SK-N-SH treated with all-trans-retinoic acid at 6 μM for 48 hours (cell line): ENCODE results near the gene ASB18.

ENCODE experiments used
- ATAC-seq: fragments of 200-7000 bp; cut with Tn5 transposase; 3 replicates; pipeline ENCODE4 v1.9.1; 2020; ENCODE audit warnings: mild to moderate bottlenecking, moderate library complexity
- ARNTL ChIP-seq: fragments of 450-650 bp; formaldehyde crosslinking; IDR thresholded peaks from 2 replicates; pipeline ENCODE4 v1.5.0; 2020; ENCODE audit warnings: low read depth, mild to moderate bottlenecking, moderate library complexity, borderline replicate concordance
- CREB5 ChIP-seq: fragments of 250-450 bp; sonication (Bioruptor Pico); IDR thresholded peaks from 2 replicates; pipeline ENCODE4 v1.5.1; 2020; ENCODE audit warnings: low read depth, mild to moderate bottlenecking, moderate library complexity
- CSRNP3 ChIP-seq: fragments of 250-450 bp; sonication (Bioruptor Pico); IDR thresholded peaks from 2 replicates; pipeline ENCODE4 v1.5.1; 2021; ENCODE audit warnings: mild to moderate bottlenecking, moderate library complexity
- ESRRG ChIP-seq: fragments of 250-450 bp; sonication (Bioruptor Pico); IDR thresholded peaks from 2 replicates; pipeline ENCODE4 v1.6.1; 2021; ENCODE audit warnings: mild to moderate bottlenecking
- GLIS3 ChIP-seq: fragments of 250-450 bp; sonication (Bioruptor Pico); IDR thresholded peaks from 2 replicates; pipeline ENCODE4 v1.5.0; 2020; ENCODE audit warnings: mild to moderate bottlenecking, moderate library complexity
- ISL1 ChIP-seq: fragments of 250-450 bp; sonication (Bioruptor Pico); IDR thresholded peaks from 2 replicates; pipeline ENCODE4 v2.1.2; 2022; ENCODE audit warnings: mild to moderate bottlenecking, moderate library complexity
- OSR1 ChIP-seq: fragments of 250-450 bp; sonication (Bioruptor Pico); IDR thresholded peaks from 2 replicates; pipeline ENCODE4 v1.8.0; 2022; ENCODE audit warnings: moderate library complexity, mild to moderate bottlenecking, inconsistent platforms
- PATZ1 ChIP-seq: fragments of 250-450 bp; sonication (Bioruptor Pico); IDR thresholded peaks from 2 replicates; pipeline ENCODE4 v1.8.0; 2020; ENCODE audit warnings: mild to moderate bottlenecking, moderate library complexity, borderline replicate concordance
- POU6F1 ChIP-seq: fragments of 250-450 bp; sonication (Bioruptor Pico); IDR thresholded peaks from 2 replicates; pipeline ENCODE4 v1.8.0; 2021; ENCODE audit warnings: low read depth, mild to moderate bottlenecking, moderate library complexity, borderline replicate concordance
- PPARA ChIP-seq: fragments of 250-450 bp; sonication (Bioruptor Pico); IDR thresholded peaks from 2 replicates; pipeline ENCODE4 v1.5.0; 2020; ENCODE audit warnings: mild to moderate bottlenecking, borderline replicate concordance
- RARB ChIP-seq: fragments of 250-450 bp; sonication (Bioruptor Pico); IDR thresholded peaks from 2 replicates; pipeline ENCODE4 v1.8.0; 2021; ENCODE audit warnings: mild to moderate bottlenecking, moderate library complexity
- SNAI2 ChIP-seq: fragments of 250-450 bp; sonication (Bioruptor Pico); IDR thresholded peaks from 2 replicates; pipeline ENCODE4 v1.5.0; 2020; ENCODE audit warnings: mild to moderate bottlenecking, moderate library complexity
- TCF4 ChIP-seq: fragments of 250-450 bp; sonication (Bioruptor Pico); IDR thresholded peaks from 2 replicates; pipeline ENCODE4 v1.8.0; 2021; ENCODE audit warnings: mild to moderate bottlenecking, moderate library complexity, borderline replicate concordance
- TOX ChIP-seq: fragments of 250-450 bp; sonication (Bioruptor Pico); IDR thresholded peaks from 2 replicates; pipeline ENCODE4 v1.8.0; 2021; ENCODE audit warnings: mild to moderate bottlenecking, moderate library complexity, borderline replicate concordance
- TSHZ2 ChIP-seq: fragments of 250-450 bp; sonication (Bioruptor Pico); IDR thresholded peaks from 2 replicates; pipeline ENCODE4 v1.5.0; 2020; ENCODE audit warnings: mild to moderate bottlenecking, moderate library complexity
- ZC3H10 ChIP-seq: fragments of 250-450 bp; sonication (Bioruptor Pico); IDR thresholded peaks from 2 replicates; pipeline ENCODE4 v1.5.1; 2021; ENCODE audit warnings: mild to moderate bottlenecking, moderate library complexity
- ZFP3 ChIP-seq: fragments of 250-450 bp; sonication (Bioruptor Pico); IDR thresholded peaks from 2 replicates; pipeline ENCODE4 v1.5.0; 2020; ENCODE audit warnings: mild to moderate bottlenecking, moderate library complexity
- ZFP30 ChIP-seq: fragments of 450-650 bp; formaldehyde crosslinking; IDR thresholded peaks from 2 replicates; pipeline ENCODE4 v1.5.0; 2022; ENCODE audit warnings: mild to moderate bottlenecking, moderate library complexity
- ZNF565 ChIP-seq: fragments of 450-650 bp; formaldehyde crosslinking; conservative IDR thresholded peaks from 2 replicates; pipeline ENCODE4 v1.5.0; 2020; ENCODE audit warnings: low read depth, mild to moderate bottlenecking, moderate library complexity
- ZNF70 ChIP-seq: fragments of 450-650 bp; formaldehyde crosslinking; IDR thresholded peaks from 2 replicates; pipeline ENCODE4 v1.5.0; 2020; ENCODE audit warnings: mild to moderate bottlenecking, moderate library complexity
- ZNF8 ChIP-seq: fragments of 450-650 bp; formaldehyde crosslinking; IDR thresholded peaks from 2 replicates; pipeline ENCODE4 v1.5.0; 2020; ENCODE audit warnings: mild to moderate bottlenecking, moderate library complexity

Gene ASB18

GRCh38 chr2:236264256-236264655 lies at the start of gene ASB18:
Gene ASB18 (minus strand): TSS chr2:236264406. CDS start chr2:236264345, 61 bp downstream.
- ATAC-seq, result no peak

GRCh38 chr2:236311286-236311685 lies 47.1 kb upstream of the ASB18 start:
- TF ChIP-seq OSR1 (CRISPR knock-in tag), result no peak
- no peak for TF ChIP-seq CREB5 (CRISPR knock-in tag)
- TF ChIP-seq RARB (CRISPR knock-in tag), result no peak
- no peak for TF ChIP-seq ZFP30 (CRISPR knock-in tag)
- no peak for TF ChIP-seq ZNF8 (CRISPR knock-in tag)
- TF ChIP-seq ZNF565, result no peak
- no peak for TF ChIP-seq ISL1 (CRISPR knock-in tag)
- ATAC-seq, result no peak

More at GRCh38 chr2:236264256-236264655, at the start of gene ASB18:
- no peak for TF ChIP-seq ZFP30 (CRISPR knock-in tag)
- TF ChIP-seq ESRRG, result no peak
- TF ChIP-seq ZNF565, result no peak
- no peak for TF ChIP-seq ARNTL (CRISPR knock-in tag)
- no peak for TF ChIP-seq ZNF70
- TF ChIP-seq PATZ1 (CRISPR knock-in tag), result no peak
- TF ChIP-seq GLIS3, result no peak
- no peak for TF ChIP-seq SNAI2
- no peak for TF ChIP-seq ZC3H10
- TF ChIP-seq PPARA (CRISPR knock-in tag), result no peak
- TF ChIP-seq POU6F1 (CRISPR knock-in tag), result no peak
- no peak for TF ChIP-seq RARB (CRISPR knock-in tag)

- ATAC-seq, result no peak
- no peak for TF ChIP-seq ZFP30 (CRISPR knock-in tag)
- TF ChIP-seq TSHZ2 (CRISPR knock-in tag), result no peak
- TF ChIP-seq ZNF8 (CRISPR knock-in tag), result no peak
- TF ChIP-seq TCF4, result no peak
- TF ChIP-seq RARB (CRISPR knock-in tag), result no peak
- no peak for TF ChIP-seq CSRNP3
- TF ChIP-seq ISL1 (CRISPR knock-in tag), result no peak
- no peak for TF ChIP-seq GLIS3
- TF ChIP-seq ESRRG, result no peak
- no peak for TF ChIP-seq PPARA (CRISPR knock-in tag)
- no peak for TF ChIP-seq CREB5 (CRISPR knock-in tag)
- no peak for TF ChIP-seq TOX (CRISPR knock-in tag)
- TF ChIP-seq ZFP3, result no peak
- no peak for TF ChIP-seq ZNF70
- no peak for TF ChIP-seq ZNF565
- TF ChIP-seq SNAI2, result no peak
- TF ChIP-seq POU6F1 (CRISPR knock-in tag), result no peak
These were observed 45.4 kb upstream of the ASB18 start for GRCh38 chr2:236309669-236310029.
